Measurements from ENCODE around the gene COLEC12.
A peak's percentile ranks its signal among the peaks of the same experiment; 100 is the strongest.

COLEC12 gene

GRCh38 chr18:500632-501405, at the start of gene COLEC12:
COLEC12 (minus strand) TSS chr18:500701; CDS start chr18:500514, 187 bp downstream.
- peak within 1 kb of the TSS; percentile 75 for H3K4me3 ChIP-seq (ENCODE audit: control insufficient read depth, low read depth, low read length)
- TF ChIP-seq, protein P1, sequence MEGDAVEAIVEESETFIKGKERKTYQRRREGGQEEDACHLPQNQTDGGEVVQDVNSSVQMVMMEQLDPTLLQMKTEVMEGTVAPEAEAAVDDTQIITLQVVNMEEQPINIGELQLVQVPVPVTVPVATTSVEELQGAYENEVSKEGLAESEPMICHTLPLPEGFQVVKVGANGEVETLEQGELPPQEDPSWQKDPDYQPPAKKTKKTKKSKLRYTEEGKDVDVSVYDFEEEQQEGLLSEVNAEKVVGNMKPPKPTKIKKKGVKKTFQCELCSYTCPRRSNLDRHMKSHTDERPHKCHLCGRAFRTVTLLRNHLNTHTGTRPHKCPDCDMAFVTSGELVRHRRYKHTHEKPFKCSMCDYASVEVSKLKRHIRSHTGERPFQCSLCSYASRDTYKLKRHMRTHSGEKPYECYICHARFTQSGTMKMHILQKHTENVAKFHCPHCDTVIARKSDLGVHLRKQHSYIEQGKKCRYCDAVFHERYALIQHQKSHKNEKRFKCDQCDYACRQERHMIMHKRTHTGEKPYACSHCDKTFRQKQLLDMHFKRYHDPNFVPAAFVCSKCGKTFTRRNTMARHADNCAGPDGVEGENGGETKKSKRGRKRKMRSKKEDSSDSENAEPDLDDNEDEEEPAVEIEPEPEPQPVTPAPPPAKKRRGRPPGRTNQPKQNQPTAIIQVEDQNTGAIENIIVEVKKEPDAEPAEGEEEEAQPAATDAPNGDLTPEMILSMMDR (conservative IDR thresholded peaks at IDR 0.05; ENCODE audit: control insufficient read depth, insufficient read depth, low read depth, low read length): no peak
- no peak for DNase-seq (ENCODE audit: low read depth)

GRCh38 chr18:549967-550366, 49.5 kb upstream of the COLEC12 start:
- DNase-seq (ENCODE audit: low read depth): no peak
- no peak overlapping the region for H3K4me3 ChIP-seq (ENCODE audit: control insufficient read depth, low read depth, low read length)
- TF ChIP-seq, protein P1 (conservative IDR thresholded peaks at IDR 0.05; ENCODE audit: control insufficient read depth, insufficient read depth, low read depth, low read length): no peak

DNA sequence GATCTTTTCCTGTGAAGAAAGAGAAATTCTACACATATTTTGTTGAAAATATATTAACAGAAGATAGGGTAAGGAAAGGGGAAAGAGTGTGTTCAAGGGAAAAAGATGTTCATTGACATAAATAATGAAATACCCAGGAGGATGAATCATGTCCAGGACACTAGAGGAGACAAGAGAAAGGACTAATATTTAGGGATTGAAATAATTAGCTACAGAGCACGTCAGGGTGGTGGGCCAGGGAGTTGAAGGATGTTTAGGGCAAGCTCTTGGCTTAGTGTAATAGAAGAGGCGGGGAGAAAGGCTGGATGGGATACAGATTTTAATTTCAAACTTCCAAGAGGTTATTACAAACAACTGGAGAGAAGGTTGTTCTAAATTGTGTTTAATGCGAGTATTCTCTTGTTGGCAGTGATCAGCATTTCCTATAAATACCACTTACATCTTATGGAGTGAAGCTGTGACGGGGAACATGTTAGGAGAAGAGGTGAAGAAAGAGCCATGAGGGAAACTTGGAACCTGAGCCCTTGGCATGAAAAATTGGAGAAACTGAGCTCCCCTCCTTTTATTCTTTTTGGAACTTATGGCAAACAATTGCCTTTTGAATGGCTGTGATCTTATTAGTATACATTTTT, 43.1 kb upstream of the COLEC12 start:
- DNase-seq (ENCODE audit: low read depth): no peak
- H3K4me3 ChIP-seq (ENCODE audit: control insufficient read depth, low read depth, low read length): no peak overlapping the region
- TF ChIP-seq, protein P1 (conservative IDR thresholded peaks at IDR 0.05; ENCODE audit: control insufficient read depth, insufficient read depth, low read depth, low read length): no peak

- H3K4me3 ChIP-seq (ENCODE audit: control insufficient read depth, low read depth, low read length): no peak overlapping the region
- TF ChIP-seq, protein P1 (conservative IDR thresholded peaks at IDR 0.05; ENCODE audit: control insufficient read depth, insufficient read depth, low read depth, low read length): no peak
- DNase-seq (ENCODE audit: low read depth): no peak
Observed at GRCh38 chr18:533995-534601, 33.6 kb upstream of the COLEC12 start.

- no peak for DNase-seq (ENCODE audit: low read depth)
- H3K4me3 ChIP-seq (ENCODE audit: control insufficient read depth, low read depth, low read length): no peak overlapping the region
- TF ChIP-seq, protein P1 (conservative IDR thresholded peaks at IDR 0.05; ENCODE audit: control insufficient read depth, insufficient read depth, low read depth, low read length): no peak
Observed at GRCh38 chr18:532632-533031, 32.1 kb upstream of the COLEC12 start.

DNA sequence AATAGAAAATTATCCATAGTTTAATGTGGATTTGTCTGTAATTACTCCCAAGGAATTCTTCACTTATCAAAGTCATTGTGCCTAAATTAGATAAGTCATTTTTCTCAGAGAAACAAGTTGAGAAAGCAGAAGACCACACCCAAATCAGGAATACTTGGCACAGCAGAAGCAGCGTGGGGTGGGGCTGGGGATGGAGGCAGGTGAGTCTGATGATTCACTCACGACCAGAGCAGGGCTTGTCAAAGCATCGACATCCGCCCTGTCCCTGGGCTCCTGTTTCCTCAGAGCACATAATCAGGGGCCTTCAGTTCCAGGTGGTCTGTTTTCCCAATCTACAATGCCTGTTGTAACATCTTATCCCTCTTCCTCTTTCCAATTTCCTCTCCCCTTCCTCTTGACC, 31.5 kb upstream of the COLEC12 start:
- no peak overlapping the region for H3K4me3 ChIP-seq (ENCODE audit: control insufficient read depth, low read depth, low read length)
- TF ChIP-seq, protein P1 (conservative IDR thresholded peaks at IDR 0.05; ENCODE audit: control insufficient read depth, insufficient read depth, low read depth, low read length): no peak
- DNase-seq (ENCODE audit: low read depth): no peak

All from fibroblast of mammary gland (primary cell).